CD4-positive, alpha-beta T cell treated with Interleukin-15 for 1 hour (primary cell): ENCODE measurements around the gene GATAD2B.
A peak's percentile ranks its signal among the peaks of the same experiment; 100 is the strongest.

ENCODE experiments used
- DNase-seq: peaks from one replicate; pipeline ENCODE4 v3.0.0-alpha.2; 2020

GATAD2B gene

DNA sequence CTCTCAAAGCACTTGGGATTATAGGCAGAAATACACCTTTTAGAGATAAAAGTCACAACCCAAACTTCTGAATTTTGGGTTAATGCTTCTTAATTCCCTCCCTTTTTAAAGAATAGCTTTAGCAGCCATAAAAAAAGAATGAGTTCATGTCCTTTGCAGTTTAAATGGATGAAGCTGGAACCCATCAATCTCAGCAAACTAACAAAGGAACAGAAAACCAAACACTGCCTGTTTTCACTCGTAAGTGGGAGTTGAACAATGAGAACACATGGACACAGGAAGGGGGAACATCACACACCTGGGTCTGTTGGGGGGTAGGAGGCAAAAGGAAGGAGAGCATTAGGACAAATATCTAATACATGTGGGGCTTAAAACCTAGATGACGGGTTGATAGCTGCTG lies 91.7 kb downstream of the GATAD2B start:
- no peak for DNase-seq

DNA sequence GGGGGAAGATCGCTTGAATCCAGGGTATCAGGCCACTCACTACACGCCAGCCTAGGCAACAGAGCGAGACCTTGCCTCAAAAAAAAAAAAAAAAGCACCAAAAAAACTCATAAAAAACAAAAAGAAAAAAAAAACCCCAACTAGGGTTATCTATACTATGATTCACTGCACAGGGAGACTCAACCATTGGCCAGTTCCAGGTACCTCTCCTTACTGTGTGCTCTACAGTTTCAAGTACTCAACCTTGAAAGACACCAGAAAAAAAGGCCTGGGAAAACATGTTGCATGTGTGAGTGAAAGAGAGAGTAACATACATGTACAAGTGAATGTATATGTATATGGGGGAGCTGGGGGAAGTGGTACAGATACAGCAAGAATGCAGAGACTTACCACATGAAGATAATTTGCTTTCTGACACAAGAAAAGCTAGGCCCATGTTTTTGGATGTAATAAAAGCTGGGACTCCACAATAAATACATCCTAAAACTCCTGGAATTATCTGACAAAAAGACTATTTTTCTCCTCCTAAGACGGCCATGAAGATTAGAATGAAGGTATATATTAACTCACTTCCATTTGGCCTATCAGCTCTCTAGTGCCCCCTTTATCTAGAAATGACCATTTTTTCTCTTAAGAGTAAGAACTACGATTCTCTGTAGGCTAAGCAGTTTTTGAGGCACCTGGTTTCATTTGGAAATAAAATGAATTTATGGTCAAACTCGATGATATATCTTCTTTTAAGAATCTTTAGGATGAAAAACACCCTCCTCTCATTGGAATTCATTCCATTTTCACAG lies 95.4 kb downstream of the GATAD2B start:
- DNase-seq: no peak

GRCh38 chr1:153818876-153819275 lies 103.9 kb downstream of the GATAD2B start:
- no peak for DNase-seq

DNA sequence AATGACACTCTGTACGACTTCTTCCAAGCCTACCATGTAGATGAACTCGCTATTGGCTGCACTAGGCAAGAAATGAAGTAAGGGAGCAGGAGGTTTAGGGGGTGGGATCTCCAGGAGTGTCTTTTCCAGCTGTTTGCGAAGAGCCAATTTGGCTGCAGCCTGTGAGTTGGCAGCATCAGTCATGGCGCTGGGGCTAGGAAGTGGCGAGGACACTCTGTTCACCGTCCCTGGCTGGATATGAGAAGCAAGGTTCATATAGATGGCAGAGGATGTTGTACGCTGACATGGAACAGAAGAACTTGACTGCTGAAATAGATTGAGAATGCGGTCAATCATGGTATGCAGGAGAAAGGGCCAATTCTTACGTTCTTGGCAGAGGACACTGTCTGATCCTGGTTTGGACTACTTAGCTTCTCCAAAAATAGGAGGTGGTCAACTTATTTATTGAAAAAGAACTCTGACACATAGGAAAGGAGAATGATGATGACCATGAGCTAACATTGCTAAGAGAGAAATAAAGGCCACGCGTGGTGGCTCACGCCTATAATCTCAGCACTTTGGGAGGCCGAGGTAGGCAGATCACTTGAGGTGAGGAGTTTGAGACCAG lies 106.4 kb downstream of the GATAD2B start:
- no peak for DNase-seq

DNA sequence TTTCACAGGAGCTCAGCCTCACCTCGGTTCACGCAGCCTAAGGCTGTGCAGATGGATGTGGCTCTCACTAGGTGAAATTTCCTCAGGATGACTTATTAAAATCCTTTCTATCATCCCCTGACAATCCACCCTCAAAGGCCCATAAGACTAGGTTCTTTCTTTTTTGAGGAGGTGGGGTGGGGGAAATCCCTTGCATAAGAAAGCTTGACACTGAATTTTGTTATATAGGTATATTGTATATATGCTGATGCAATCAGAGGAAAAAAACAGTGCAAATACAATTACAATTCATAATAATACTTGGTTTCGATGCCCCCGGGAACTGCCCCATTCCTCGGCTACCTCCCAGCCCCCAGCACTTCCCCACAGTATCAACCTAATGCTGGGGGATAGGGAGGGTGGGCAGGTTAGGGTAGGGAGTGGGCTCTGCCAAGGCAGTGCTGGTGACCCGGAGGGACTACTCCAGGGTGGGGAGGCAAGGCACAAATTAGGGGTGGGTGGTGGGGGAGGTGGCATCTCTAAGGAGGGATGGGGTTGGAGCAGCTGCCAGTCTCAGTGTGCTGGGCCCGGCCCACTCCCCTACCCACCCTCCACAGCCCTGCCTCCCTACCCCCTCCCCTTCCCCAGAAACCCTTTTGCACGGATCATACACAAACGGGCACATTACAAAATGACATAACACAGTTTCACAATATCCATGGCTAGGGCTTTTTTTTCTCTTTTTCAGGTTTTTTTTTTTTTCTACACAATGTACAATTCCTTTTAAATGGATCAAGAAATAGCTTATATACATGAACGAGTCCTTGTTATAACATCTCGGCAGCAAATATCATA lies 116.7 kb downstream of the GATAD2B start:
- no peak for DNase-seq

DNA sequence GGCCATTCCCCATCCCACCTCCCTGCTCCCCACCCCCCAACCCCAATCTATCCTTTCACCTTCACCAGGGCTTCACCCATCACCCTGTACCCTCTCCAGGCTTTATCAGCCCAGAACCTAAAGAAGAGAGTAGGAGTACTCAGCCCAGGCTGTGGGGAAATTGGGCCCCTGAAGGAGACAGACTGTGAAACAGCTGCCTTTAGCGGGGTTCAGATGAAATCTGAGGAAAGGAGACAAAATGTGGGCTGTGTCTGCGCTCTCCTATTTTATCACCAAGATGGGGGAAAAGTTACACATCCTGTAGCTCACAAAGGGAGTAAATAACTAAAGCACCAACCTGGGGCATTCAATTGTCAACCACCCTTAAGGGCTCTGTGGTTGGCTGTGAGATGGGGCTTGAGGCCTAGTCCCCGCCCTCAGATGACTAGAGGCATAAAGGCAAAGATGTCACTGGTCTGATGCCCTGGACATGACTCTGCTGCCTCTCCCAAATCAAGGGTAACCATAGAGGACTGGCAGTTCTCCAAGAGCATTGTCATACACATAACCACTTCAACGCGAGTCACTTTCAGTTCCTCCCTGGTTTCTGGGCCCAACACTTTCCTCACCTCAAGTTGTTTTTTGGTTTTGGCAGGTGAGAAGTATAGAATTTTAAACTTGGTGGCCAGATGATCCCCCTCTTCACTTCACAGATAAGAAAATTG lies 117.6 kb downstream of the GATAD2B start:
- DNase-seq: peak; percentile 89

- DNase-seq: no peak
Measured at GRCh38 chr1:153804112-153804511, 118.7 kb downstream of the GATAD2B start.

DNA sequence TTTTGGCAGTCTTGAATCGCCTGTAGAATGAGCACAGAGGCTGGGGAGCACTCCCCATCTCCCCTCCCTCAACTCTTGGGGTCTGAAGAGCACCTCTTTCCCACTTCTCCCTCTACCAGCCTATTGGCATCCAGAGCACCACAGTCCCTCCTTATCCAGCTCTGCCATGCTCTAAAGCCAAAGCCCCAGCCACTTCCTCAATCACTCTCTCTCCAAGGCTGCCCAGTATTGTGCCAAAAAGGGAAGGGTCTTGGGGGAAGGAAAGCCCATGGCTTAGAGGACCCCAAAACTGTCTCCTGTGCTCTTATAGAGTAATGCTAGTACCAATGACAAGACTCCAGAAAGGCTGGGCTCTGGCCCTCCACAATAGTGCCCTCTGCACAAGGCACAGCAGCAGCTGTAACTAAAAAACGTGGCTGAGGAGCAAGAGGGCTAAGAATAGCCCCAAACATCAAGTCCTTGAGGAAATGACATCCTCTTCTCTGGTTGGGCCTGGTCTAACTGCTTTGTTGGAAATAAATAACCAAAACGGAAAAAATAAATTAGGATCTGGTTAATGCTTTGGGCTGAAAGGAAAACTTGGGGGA lies 119.2 kb downstream of the GATAD2B start:
- no peak for DNase-seq

- no peak for DNase-seq
Measured at GRCh38 chr1:153801786-153802697, 120.7 kb downstream of the GATAD2B start.

- no peak for DNase-seq
Measured at GRCh38 chr1:153801028-153801625, 121.6 kb downstream of the GATAD2B start.

DNA sequence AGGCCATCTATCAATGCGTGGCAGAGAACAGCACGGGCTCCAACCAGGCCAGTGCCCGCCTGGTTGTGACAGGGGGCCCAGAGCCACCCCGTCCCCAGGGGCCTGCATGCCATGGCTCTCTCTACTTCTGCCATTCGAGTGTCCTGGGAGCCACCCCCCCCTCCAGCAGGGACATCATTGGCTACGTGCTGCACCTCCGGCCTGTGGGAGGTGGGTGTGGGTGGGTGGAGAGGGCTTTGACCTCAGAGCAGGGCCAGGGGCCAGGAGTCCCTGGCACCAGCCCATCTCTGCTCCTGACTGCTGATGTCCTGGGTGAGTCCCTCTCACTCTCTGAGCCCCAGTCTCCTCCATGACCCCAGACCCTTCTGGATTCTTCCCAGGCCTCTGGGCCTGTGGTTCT lies 122.3 kb downstream of the GATAD2B start:
- DNase-seq: no peak

DNA sequence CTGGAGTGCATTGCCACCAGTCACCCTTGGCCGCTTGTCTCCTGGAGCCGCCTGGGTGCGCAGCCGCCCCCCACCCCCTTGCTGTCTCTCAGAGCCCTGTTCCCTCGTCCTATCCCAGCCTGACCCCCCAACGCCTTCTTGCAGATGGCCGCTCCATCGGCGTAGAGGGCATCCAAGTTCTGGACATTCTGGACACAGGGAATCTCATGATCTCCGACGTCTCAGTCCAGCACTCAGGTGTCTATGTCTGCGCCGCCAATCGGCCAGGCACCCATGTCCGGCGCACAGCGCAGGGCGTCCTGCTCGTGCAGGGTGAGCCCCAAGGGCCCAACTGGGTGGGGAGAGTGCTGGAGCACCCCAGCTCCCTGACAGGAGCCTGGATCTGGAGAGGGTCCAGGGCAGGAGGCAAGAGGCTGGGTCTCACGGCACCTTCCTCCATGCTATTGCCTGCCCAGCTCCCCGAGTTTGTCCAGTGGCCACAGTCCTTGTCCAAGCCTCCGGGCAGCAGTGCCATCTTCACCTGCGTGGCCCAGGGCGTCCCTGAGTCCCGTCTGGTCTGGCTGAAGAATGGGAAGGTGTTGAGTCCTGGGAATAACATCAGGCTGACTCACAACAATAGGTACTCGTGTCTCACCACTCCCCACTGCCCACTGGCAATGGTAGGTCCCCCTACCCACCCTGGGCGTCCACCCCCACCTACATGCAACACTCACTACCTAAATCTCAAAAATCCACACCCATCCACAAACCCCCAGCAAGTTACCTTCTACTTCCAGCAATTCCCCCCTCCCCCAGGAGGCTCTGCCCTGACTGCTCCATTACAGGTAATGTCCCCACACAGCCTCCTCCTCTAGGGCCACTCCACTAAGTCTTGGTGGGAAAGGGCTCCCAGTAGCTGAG lies 123.0 kb downstream of the GATAD2B start:
- no peak for DNase-seq

DNA sequence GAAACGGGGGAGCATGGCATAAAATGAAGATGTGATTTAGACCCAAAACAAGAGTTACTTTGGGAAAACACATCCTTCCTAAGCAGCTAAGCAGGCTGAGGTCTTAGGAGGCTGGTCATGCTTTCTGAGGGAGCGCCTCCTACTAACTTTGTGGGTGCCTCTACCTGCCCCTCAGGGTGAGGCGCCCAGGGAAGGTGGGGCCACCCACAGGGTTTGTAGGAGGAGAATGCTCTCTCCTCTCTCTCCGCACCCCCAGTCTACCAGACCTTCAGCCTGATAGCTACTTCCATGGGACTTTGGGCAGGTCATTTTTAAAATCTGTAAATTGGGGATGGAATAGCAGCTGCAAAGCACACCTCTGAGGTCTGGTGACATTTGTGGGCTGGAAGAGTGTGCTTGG lies 123.8 kb downstream of the GATAD2B start:
- no peak for DNase-seq

DNA sequence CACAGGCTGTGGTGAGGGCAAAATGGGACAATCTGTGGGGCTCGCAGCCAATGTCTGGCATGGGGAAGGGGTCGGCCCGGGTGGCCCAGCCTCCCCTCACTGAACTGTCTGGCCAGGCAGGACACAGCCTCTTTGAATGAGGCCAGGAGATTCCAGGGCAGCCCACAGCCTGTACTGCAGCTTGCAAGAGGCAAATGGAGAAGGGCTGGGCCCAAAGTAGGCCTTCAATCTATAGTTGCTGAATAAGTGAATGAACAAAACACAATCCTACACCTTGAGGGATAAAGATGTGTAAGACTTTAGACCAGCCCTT lies 124.3 kb downstream of the GATAD2B start:
- DNase-seq: no peak

- DNase-seq: peak; percentile 77
Measured at GRCh38 chr1:153796786-153797659, 125.7 kb downstream of the GATAD2B start.

GRCh38 chr1:153795934-153796785 lies 126.6 kb downstream of the GATAD2B start:
- DNase-seq: no peak

- no peak for DNase-seq
Measured at GRCh38 chr1:153795330-153795837, 127.4 kb downstream of the GATAD2B start.
